MG63 (cell line): ENCODE measurements around the gene MISP. TPM values are rescaled to one million over a fixed set of nuclear protein-coding genes. Genes with fewer than 3 reads are reported as not detected.
"Not testable (repeated sequence)": the region's sequence is repeated elsewhere in the genome, so short reads cannot be mapped to it uniquely, and the experiment has no call there.

ENCODE experiments used
- DNase-seq: peaks from one replicate; pipeline ENCODE4 v3.0.0-alpha.2; 2020
- H3K27me3 ChIP-seq: fragments of 250-450 bp; sonication (Bioruptor Pico); 2 replicates; pipeline ENCODE4 v1.5.1; 2020; ENCODE audit warnings: mild to moderate bottlenecking, moderate library complexity
- H3K36me3 ChIP-seq: fragments of 250-450 bp; sonication (Bioruptor Pico); 2 replicates; pipeline ENCODE4 v1.5.1; 2020; ENCODE audit warnings: mild to moderate bottlenecking, moderate library complexity
- H3K4me3 ChIP-seq: fragments of 250-450 bp; sonication (Bioruptor Pico); 2 replicates; pipeline ENCODE4 v1.5.1; 2020; ENCODE audit warnings: mild to moderate bottlenecking, moderate library complexity
- H3K9me3 ChIP-seq: fragments of 250-450 bp; sonication (Bioruptor Pico); 2 replicates; pipeline ENCODE4 v1.5.1; 2020; ENCODE audit warnings: mild to moderate bottlenecking, moderate library complexity
- total RNA-seq: library from RNA; depleted of rRNA; stranded (reverse); fragments of >200 nt; shearing (Covaris generic); gene quantifications from 2 replicates; pipeline ENCODE4 v1.2.3, GENCODE V29; 2014; ENCODE audit warnings: low replicate concordance

Gene MISP
- total RNA-seq, 1 experiment from 2014 or later = not detected

DNA sequence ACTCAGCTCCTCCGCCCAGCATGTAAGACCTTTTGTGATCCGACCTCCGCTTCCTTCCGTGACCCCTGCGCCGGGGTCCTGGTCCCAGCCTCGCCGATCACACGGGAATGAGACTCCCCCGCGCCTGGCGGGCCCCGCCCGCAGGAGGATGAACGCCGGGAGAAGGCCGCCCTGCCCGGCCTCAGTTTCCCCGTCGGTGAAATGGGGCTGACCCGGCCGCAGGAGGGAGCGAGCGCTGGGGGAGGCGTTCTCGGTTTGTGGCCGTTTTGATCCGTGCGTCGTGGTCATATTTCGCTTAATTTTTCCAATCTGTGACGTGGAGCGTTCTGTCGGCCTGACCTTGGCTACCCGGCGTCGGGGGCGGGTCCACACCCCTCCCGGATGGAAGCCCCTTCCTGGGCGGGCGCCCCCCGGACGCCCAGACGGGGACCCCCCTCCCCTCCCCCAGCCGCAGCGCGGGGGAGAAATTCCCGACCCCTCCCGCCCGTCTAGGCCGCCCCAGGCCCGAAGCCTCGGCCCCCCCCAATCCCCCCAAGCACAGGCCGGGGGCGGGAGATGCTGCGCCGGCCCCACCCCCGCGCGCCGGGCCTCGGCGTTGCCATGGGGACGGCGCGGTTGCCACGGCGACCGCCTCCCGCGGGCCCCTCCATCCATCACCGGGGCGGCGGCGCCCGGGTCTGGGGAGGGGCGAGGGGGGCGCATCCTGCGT, 31.1 kb upstream of the MISP start:
- Histone ChIP-seq H3K27me3 (no peaks in the 10 kb centered on the region), H3K36me3 (no peaks in the 10 kb centered on the region), H3K4me3 (no peak overlapping the region), H3K9me3 (no peaks in the 10 kb centered on the region)
- DNase-seq = no peak

GRCh38 chr19:720345-721160, 30.4 kb upstream of the MISP start:
- no peaks in the 10 kb centered on the region for H3K36me3 ChIP-seq
- DNase-seq = no peak
- no peaks in the 10 kb centered on the region for H3K27me3 ChIP-seq
- H3K9me3 ChIP-seq = no peaks in the 10 kb centered on the region
- no peak overlapping the region for H3K4me3 ChIP-seq

DNA sequence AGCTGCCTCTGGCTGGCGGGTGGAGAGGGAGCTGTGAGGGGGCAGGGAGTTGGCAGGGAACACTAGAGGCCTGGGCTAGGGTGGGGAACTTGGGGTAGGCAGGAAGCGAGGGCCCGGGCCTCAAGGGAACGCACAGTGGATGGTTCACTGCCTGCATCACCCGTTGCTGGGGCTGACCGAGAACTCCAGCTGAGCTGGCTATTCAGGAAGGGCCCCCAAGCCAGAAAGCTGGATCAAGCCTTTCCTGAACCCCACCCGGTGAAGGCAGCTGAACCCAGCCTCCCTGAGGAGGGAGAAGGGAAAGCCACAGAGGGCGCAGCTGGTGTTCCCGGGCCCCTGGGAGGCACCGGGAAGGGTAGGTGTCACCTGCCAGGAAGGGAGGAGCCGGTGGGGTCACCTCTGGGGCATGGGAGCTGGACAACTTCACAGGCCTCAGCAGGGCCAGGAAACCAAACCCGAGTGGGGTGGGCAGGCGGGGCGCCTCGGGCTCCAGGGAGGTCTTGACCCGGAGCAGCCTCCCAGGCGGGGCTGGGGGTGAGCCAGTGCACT, 28.3 kb upstream of the MISP start:
- H3K9me3 ChIP-seq = no peaks in the 10 kb centered on the region
- H3K4me3 ChIP-seq = no peak overlapping the region
- H3K36me3 ChIP-seq = no peaks in the 10 kb centered on the region
- no peak for DNase-seq
- no peaks in the 10 kb centered on the region for H3K27me3 ChIP-seq

- DNase-seq = no peak
- Histone ChIP-seq H3K9me3 (no peaks in the 10 kb centered on the region), H3K4me3 (no peak overlapping the region), H3K27me3 (no peaks in the 10 kb centered on the region), H3K36me3 (no peaks in the 10 kb centered on the region)
Observed at GRCh38 chr19:723247-723646, 27.7 kb upstream of the MISP start.

DNA sequence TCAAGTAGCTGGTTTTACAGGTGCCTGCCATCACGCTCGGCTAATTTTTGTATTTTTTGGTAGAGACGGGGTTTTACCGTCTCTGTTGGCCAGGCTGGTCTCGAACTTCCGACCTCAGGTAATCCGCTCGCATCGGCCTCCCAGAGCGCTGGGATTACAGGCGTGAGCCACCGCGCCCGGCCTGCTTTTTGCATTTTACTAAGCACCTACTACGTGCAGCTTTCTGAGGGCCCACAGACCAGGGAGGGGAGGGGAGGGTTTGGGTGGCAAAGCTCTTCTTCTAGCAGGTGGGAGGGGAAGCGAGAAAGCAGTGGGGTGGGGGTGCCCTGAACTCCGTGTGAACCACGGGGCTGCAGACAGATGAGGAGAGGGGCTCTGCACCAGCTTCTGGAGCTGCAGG, 27.2 kb upstream of the MISP start:
- DNase-seq = no peak
- H3K4me3 ChIP-seq = no peak overlapping the region
- H3K27me3 ChIP-seq = no peaks in the 10 kb centered on the region
- no peaks in the 10 kb centered on the region for H3K9me3 ChIP-seq
- no peaks in the 10 kb centered on the region for H3K36me3 ChIP-seq

DNA sequence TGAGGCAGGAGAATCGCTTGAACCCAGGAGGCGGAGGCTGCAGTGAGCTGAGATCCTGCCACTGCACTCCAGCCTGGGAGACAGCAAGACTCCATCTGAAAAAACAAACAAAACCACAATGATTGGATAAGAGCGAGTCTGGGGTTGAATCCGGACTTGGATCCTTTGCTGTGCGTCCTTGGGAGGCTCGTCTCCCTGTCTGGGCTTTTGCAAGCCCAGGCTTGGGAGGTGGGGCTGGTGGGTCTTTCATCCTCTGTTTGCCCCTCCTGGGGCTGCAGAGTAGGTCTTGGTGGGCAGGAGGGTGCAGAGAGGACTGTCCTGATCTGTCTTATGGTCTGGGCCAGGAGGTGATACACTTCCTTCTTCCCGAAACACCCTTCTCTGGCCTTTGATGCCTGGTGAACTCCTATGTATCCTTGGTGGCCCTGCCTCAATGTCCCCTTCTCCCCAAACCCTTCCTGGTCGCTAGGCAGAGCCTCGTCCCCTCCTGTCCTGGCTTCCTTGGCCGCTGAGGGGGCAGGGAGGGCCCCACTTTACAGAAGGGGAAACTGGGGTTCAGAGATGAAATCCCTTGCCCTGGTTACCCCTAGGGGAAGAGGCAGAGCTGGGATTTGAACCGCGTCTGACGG, 25.3 kb upstream of the MISP start:
- Histone ChIP-seq H3K4me3 (no peak overlapping the region), H3K27me3 (no peaks in the 10 kb centered on the region), H3K9me3 (no peaks in the 10 kb centered on the region), H3K36me3 (no peaks in the 10 kb centered on the region)
- no peak for DNase-seq

DNA sequence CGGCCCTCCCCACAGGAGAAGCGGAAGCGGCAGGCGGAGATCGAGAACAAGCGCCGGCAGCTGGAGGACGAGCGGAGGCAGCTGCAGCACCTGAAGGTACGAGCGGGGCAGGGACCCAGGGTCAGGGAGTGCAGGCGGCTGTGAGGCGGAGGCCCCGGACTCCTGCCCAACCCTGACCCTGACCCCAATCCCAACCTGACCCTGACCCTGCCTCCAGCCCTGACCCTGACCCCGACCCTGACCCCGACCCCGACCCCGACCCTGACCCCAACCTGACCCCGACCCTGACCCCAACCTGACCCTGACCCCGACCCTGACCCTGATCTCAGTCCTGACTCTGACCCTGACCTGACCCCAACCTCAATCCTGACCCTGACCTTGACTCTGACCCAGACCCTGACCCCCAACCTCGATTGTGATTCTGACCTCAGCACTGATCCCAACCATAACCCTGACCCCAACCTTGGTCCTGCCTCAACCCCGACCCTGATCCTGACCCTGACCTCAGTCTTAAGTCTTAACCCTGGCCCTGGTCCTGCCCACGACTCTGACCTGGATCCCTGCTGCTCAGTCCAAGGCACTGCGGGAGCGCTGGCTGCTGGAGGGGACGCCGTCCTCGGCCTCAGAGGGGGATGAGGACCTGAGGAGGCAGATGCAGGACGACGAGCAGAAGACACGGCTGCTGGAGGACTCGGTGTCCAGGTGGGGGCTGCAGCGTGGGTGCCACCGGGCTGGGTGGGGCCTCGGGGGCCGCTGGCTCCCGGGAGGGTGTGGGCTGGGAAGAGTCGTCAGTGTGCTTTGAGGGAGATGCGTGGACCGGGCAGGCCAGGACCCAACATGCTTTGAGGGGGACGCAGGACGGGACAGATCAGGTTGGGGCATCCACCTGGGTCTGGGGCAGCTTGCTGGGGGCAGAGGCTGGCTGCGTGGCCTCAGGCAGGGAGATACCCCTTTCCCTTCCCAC, 23.6 kb upstream of the MISP start:
- Histone ChIP-seq H3K36me3 (no peaks in the 10 kb centered on the region), H3K9me3 (no peaks in the 10 kb centered on the region), H3K27me3 (no peaks in the 10 kb centered on the region), H3K4me3 (no peak overlapping the region)
- no peak for DNase-seq

DNA sequence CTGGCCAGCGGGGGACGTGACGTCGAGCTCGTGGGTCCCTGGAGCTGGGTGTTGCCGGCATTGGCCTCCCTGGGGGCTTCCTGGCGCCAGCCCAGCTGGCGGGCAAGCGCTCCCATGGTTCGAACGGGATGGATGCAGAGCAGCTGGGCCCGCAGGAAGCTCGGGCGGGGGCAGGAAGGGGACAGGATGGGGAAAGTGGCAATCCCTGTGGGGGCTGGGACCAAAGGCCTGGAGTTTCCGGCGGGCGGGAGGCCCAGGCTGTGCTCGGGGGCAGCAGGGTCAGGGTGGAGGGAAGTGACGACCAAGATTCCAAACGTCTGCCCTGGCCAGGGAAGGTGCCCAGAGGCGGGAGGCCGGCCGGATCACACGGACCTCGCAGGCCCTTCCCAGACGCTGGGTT, 22.9 kb upstream of the MISP start:
- no peak for DNase-seq
- no peaks in the 10 kb centered on the region for H3K36me3 ChIP-seq
- H3K9me3 ChIP-seq = no peaks in the 10 kb centered on the region
- H3K4me3 ChIP-seq = no peak overlapping the region
- no peaks in the 10 kb centered on the region for H3K27me3 ChIP-seq

GRCh38 chr19:729564-729963, 21.3 kb upstream of the MISP start:
- H3K4me3 ChIP-seq, DNase-seq, H3K9me3 ChIP-seq, H3K27me3 ChIP-seq, H3K36me3 ChIP-seq: not testable (repeated sequence)

DNA sequence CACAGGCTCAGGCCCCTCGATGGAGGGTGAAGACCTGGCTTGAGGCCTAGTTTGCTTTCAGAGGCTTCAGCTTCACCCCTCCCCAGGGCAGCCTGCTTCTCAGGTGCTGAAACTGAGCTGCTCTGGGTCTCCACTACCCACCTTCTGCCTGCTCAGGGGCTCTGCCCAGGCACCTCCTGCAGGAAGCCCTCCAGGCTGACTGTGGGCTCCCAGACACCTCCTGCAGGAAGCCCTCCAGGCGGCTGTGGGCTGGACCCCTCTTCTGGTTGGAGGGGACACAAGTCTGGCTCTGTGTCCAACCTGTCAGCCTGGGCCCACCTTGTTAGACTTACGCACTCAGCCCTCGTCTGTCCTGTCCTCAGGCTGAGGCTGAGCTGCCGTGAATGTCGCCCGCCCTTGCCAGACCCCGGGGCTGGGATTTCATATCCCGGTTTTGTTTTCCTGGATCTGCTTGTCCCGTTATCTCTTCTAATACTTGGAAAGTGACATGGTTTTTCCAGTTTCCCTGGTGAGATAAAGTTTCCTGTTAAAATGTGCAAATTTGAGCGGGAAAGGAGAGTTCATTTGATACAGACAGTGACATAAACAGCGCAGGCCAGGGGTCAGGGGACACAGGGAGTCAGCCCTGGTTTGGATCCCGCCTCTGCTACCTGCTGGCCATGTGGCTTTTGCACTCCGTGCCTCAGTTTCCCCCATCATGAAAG, 20.8 kb upstream of the MISP start:
- H3K27me3 ChIP-seq = no peaks in the 10 kb centered on the region

DNA sequence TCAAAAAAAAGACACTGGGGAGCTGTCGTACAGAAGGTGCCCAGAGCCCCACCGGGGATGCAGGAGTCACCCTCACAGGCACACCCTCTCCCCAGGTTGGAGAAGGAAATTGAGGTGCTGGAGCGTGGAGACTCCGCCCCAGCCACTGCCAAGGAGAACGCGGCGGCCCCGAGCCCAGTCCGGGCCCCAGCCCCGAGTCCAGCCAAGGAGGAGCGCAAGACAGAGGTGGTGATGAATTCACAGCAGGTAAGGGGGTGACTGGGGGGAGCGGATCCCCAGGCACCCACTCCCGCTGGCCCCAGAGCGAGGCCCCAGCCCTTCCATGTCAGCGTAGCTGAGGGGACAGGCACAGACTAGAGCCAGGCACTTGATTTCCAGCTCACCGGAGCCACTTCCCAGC, 19.9 kb upstream of the MISP start:
- DNase-seq = no peak
- H3K9me3 ChIP-seq = no peaks in the 10 kb centered on the region

More for the DNA sequence above, 20.8 kb upstream of the MISP start:
- no peak for DNase-seq
- H3K4me3 ChIP-seq = no peak overlapping the region
- H3K9me3 ChIP-seq = no peaks in the 10 kb centered on the region
- no peaks in the 10 kb centered on the region for H3K36me3 ChIP-seq

GRCh38 chr19:732148-733069, 18.5 kb upstream of the MISP start:
- Histone ChIP-seq H3K9me3 (no peaks in the 10 kb centered on the region), H3K27me3 (no peaks in the 10 kb centered on the region), H3K36me3 (no peaks in the 10 kb centered on the region), H3K4me3 (no peak overlapping the region)
- DNase-seq = no peak

More for the DNA sequence above, 19.9 kb upstream of the MISP start:
- Histone ChIP-seq H3K4me3 (no peak overlapping the region), H3K27me3 (no peaks in the 10 kb centered on the region), H3K36me3 (no peaks in the 10 kb centered on the region)

- H3K27me3 ChIP-seq = no peaks in the 10 kb centered on the region
- no peaks in the 10 kb centered on the region for H3K36me3 ChIP-seq
- DNase-seq = no peak
- H3K9me3 ChIP-seq = no peaks in the 10 kb centered on the region
- H3K4me3 ChIP-seq = no peak overlapping the region
Observed at GRCh38 chr19:734716-735115, 16.2 kb upstream of the MISP start.

DNA sequence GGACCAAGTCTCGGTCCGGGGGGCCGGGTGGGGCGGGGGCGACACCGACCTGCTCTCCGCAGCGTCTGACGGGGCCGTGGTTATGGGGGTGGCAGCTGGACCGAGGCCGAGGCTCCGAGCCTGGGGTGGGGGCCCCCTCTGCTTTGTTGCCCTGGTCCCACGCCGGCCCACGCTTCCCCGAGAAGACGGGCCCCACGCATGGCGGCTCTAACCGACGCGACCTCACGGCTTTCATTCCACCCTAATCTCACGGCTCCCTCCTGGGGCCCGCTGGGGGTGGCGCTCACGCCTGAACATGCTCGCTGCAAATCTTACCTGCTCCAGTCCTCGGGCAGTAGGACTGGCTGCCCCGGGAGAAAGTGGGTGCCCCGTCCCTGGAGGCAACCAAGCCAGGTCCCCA, 14.8 kb upstream of the MISP start:
- H3K27me3 ChIP-seq = no peaks in the 10 kb centered on the region
- no peak for DNase-seq
- H3K9me3 ChIP-seq = no peaks in the 10 kb centered on the region
- H3K36me3 ChIP-seq = no peaks in the 10 kb centered on the region
- no peak overlapping the region for H3K4me3 ChIP-seq

DNA sequence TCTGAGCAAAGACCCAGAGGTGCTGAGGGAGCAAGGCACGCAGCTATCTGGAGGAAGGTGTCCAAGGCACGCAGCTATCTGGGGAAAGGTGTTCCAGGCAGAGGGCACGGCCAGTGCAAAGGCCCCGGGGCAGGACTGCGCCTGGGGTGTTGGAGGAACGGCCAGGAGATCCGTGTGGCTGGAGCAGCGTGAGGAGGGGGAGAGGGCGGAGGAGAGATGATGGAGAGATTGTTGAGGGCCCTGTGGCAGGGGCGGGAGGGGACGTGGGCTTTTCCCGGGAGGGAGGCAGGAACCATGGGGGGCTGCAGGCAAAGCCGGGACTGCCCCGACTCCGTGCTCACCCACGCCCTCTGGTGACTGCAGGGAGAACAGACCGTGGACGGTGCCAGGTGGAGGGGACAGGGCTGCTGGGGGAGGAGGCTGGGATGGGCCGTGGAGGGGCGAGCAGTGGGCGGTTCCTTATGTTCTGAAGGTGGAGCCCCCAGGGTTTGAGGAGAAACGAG, 13.3 kb upstream of the MISP start:
- Histone ChIP-seq H3K36me3 (no peaks in the 10 kb centered on the region), H3K27me3 (no peaks in the 10 kb centered on the region), H3K4me3 (no peak overlapping the region), H3K9me3 (no peaks in the 10 kb centered on the region)
- peak; percentile 24 for DNase-seq
